GM21576 (cell line): ENCODE data around the gene PDXDC1.
"Not testable (repeated sequence)": the region's sequence is repeated elsewhere in the genome, so short reads cannot be mapped to it uniquely, and the experiment has no call there.

Experiments used
- ATAC-seq: cut with Tn5 transposase; IDR thresholded peaks from one replicate; pipeline ENCODE4 v1.9.1; 2021; ENCODE audit warnings: mild to moderate bottlenecking, moderate library complexity; ENCODE audit not compliant: unreplicated experiment

Gene PDXDC1

GRCh38 chr16:15034266-15035162 is 59.7 kb downstream of the PDXDC1 start:
- ATAC-seq: no peak

DNA sequence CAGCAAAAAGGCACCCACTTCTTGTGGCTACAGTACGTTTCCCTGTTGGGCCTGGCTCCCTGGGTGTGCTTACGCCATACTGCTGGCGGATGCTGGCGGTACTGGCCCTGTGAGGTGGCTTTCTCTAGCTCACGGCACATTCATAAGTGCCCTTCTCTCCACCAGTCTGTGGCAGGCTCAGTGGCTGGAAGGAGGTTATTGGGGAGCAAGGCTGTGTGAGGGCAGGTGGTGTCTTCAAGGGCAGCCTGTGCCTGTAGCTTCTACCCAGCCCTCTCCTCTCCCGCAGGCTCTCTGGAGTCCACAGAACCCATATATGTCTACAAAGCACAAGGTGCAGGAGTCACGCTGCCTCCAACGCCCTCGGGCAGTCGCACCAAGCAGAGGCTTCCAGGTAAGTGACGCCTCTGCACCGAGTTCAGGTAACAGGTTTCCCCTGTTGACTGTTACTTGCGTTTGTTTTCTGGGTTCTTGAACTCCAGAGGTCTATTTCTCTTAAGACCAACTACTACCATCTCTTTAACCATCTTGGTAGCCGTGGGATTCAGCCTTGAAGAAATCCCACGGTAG is 60.4 kb downstream of the PDXDC1 start:
- no peak for ATAC-seq

DNA sequence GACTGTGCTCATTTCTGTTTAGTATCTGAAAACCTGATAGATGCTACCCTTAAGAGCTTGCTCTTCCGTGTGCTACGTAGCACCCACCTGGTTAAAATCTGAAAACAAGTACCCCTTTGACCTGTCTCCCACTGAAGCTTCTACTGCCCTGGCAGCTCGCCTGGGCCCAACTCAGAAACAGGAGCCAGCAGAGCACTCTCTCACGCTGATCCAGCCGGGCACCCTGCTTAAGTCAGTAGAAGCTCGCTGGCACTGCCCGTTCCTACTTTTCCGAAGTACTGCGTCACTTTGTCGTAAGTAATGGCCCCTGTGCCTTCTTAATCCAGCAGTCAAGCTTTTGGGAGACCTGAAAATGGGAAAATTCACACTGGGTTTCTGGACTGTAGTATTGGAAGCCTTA is 62.2 kb downstream of the PDXDC1 start:
- ATAC-seq: no peak

DNA sequence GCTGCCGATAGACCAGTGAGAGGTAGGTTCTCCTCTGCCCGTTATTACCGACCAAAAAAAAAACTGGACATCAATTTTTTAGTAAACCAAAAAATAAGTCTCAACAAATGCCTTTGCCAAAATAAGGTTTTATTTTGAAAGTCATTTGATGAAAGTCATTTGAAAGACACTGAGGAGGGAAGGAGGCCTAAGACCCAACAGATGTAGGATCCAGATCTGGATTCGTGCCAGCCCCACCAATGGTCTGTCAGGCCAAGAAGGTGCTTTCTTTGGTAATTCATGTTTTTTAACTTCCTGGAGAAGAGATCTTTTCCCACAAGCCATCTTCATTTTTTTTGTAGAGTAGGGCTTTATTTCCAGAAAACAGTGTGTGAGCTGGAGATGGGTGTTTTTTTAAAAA is 62.9 kb downstream of the PDXDC1 start:
- ATAC-seq: no peak

- no peak for ATAC-seq
These were observed 63.9 kb downstream of the PDXDC1 start for GRCh38 chr16:15038689-15039088.

DNA sequence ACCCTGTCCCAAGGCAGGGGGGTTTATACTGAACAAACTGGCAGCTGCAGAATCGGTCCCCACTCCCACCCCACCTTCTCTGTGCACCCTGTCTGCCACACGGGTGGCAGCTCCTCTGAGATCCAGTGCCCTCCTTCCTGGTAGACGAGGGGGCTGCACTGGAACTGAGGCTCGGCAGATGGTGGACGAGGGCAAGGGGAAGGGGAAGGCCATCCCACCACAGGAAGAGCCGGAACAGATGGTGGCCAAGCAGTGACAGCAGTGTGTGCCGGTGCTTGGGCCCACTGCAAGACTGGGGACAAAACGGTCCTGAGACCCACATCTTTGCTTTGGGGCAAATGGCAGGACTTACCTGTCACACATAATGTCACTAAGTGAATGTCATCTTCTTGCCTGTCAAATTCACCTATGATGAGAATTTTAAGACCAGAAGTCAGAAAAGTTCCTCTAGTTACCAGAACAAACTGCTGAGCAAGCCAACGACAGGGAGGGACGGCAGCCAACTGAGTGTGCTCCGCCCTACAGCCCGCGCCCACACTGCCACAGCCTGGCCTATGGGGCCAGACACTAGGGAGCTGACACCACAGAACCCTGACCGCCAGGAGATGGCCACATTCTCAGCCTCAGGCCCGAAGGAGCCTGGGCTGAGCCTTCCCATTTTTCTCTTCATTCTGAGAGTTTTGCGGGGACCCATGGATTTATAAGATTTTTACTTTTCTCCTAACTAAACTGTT is 66.6 kb downstream of the PDXDC1 start:
- no peak for ATAC-seq

- ATAC-seq: no peak
These were observed 68.5 kb downstream of the PDXDC1 start for GRCh38 chr16:15043344-15043743.

DNA sequence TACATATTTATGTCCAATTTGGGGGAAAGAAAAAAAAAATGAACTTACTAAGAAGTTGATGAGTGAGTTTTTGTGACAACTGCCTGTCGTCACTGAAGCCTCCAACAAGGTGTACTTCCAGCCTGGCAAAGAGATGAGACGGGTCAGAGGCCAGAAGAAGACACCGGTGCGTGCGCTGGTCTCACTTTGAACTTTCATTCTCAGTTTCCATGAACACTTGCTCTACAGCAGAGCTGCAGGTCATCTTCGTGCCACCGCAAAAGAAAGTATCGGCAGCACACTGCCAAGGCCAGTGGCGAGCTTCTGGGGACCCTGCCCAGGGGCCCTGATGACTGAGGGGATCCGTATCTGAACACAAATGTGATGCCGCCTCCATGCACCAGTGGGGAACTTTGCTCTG is 69.5 kb downstream of the PDXDC1 start:
- ATAC-seq: no peak

DNA sequence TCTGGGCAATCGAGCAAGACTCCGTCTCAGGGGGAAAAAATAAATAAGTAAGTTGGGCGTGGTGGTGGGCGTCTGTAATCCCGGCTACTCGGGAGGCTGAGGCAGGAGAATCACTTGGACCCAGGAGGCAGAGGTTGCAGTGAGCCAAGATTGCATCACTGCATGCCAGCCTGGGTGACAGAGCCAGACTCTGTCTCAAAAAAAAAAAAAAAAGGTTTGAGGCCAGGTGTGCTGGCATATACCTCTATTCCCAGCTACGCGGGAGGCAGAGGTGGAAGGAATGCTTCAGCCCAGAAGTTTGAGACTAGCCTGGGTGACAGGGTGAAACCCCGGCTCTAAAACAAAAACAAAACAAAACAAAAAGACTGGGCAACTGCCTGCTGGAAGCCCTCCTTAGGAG is 70.4 kb downstream of the PDXDC1 start:
- not testable (repeated sequence) for ATAC-seq

GRCh38 chr16:15046692-15047376 is 72.0 kb downstream of the PDXDC1 start:
- ATAC-seq: no peak

- ATAC-seq: no peak
These were observed 74.9 kb downstream of the PDXDC1 start for GRCh38 chr16:15049581-15050180.

- ATAC-seq: not testable (repeated sequence)
These were observed 75.6 kb downstream of the PDXDC1 start for GRCh38 chr16:15050440-15050839.

DNA sequence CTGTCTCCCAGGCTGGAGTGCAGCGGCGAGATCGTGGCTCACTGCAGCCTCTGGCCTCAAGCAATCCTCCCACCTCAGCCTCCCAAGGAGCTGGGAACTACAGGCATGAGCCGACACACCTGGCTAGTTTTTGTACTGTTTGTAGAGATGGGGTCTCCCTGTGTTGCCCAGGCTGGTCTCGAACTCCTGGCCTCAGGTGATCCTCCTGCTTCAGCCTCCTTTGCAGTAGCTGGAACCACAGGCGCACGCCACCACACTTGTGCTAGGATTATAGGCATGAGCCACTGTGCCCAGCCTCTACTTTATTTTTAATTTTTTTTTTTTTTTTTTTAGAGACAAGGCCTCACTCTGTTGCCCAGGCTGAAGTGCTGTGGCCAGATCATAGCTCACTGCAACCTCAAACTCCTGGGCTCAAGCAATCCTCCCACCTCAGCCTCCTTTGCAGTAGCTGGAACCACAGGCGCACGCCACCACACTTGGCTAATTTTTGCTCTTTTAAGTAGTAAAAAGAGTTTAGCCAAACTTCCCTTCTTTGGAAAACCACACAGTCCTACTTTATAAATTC is 76.6 kb downstream of the PDXDC1 start:
- no peak for ATAC-seq

DNA sequence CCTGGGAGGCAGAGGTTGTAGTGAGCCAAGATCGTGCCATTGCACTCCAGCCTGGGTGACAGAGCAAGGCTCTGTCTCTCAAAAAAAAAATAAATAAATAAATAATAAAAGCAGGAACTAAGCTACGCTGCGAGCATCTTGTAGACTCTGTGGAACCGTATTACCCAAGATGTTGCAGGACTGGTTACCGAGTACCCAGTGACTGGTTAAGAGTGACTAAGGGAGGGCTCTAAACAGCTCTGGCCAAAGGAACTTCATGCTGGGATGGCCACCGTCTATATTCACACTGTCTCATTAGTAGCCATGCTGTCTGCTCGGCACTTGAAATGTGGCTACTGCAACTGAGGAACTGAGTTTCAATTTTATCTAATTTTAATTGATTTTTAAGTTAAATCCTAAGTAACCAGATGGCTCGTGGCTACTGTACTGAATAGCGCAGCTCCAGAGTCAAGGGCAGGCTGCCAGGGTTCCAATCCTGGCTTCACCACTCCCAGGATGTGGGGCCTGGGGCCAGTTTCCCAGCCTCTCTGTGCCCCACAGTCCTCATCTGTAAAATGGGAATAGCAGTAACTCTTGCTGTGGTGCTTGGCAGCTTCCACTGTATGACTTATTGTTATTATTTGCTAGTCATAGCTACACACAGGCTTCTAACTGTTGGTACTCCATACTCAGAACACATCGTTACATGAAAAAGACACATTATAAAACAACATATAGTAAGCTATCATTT is 78.1 kb downstream of the PDXDC1 start:
- no peak for ATAC-seq

GRCh38 chr16:15053904-15054303 is 79.1 kb downstream of the PDXDC1 start:
- ATAC-seq: no peak

DNA sequence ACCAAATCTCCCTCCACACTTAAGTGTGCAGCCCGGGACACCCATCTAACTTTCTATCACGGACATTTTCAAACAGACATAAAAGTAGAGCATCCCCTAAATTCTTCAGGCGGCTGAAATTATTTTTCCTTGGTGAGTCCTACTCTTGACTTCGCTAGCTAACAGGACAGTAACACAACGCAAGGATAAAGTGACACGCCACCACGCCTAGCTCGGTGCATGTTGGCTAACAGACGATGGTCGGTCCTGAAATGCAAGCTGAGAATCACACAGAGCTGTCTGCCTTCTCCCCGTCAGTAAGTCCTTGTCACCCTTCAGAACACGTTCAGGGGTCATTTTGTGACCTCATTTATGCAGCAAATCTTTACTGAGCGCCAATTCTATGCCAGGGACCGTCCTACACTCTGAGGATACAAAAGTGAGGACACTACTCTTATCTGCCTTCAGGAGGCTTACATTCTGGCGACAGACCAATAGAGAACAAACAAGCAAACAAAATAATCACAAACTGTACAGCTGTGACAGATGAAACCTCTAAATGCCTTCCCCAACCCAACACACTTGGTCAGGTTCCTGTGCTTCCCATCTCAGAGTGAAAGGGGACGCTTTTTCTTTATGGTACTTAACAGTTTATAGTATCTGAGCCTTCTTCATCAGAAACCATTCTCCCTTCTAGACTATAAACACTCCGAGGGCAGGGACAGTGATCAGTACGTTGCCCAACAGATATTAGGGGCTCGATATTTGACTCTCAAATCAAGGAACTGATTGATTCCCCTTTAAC is 79.7 kb downstream of the PDXDC1 start:
- ATAC-seq: no peak

DNA sequence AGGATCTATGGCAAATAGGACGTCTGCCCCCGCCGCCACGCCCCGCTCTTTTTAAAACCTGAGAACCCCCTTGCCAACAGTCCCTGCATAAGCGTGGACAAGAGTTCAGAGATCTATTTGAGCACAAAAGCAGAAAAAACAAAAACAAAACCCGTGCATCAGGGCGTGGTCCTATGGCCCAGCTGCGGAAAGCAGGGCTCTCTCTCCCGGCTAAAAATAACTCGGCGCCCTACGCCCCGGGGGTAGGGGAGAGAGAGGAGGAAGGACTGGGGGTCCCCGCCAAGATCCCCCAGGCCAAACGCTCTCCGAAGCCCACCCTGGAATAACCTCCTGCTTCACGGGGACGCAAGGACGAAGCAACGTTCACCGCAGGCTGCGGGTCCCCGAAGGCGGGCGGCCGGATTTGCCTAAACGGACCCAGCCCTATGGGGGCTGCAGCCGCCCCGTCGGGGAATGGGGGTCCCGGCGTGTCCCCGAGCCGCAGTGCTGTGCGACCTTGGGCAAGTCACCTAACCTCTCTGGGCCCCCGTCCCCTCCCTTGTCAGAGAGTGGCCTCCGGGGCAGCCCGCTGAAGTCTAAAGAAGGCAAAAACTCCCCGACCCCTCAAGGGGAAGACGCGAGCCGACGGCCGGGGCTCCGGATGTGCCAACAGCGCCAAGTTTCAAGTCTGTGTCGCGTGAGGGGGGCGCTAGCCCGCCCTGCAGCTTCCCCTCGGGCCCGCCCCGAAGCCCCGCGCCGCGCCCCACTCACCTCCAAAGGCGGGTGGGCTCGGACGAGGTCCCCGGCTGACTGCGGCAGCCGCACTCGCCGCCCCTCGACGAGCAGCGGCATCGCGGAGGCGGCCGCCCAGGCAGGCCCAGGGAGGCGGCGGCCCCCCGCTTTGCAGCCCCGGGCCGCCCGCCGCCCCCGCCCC is 80.6 kb downstream of the PDXDC1 start:
- ATAC-seq: peak; percentile 65
